Measurements from ENCODE around the gene ASB4.
"Not testable (repeated sequence)": the region's sequence is repeated elsewhere in the genome, so short reads cannot be mapped to it uniquely, and the experiment has no call there.

The ASB4 gene

DNA sequence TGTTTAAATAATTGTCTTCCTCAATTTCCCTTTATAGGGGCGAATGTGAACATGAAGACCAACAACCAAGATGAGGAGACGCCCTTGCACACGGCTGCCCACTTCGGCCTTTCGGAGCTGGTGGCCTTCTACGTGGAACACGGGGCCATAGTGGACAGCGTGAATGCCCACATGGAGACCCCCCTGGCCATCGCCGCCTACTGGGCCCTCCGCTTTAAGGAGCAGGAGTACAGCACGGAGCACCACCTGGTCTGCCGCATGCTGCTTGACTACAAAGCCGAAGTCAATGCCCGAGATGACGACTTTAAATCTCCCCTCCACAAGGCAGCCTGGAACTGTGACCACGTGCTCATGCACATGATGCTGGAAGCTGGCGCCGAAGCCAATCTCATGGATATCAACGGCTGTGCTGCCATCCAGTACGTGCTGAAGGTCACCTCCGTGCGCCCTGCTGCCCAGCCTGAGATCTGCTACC is 42.1 kb downstream of the ASB4 start:
- DNase-seq: no peak

DNA sequence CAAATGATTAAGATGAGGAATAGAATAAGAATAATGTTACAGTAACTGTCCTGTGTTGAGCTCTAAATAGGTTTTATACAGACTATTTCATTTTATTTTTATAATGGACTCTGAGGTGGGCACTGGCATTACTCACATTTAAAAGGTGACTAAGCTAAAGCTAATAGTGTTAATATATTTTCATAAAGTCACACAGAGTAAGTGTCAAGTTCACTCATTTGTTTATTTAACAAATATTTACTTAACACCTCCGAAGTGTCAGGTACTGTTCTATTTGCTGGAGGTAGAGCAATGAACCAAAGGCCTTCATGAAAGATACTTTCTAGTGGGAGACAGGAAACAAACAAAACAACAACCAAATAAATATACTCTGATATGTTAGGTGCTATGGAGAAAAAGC is 44.0 kb downstream of the ASB4 start:
- no peak for DNase-seq

DNA sequence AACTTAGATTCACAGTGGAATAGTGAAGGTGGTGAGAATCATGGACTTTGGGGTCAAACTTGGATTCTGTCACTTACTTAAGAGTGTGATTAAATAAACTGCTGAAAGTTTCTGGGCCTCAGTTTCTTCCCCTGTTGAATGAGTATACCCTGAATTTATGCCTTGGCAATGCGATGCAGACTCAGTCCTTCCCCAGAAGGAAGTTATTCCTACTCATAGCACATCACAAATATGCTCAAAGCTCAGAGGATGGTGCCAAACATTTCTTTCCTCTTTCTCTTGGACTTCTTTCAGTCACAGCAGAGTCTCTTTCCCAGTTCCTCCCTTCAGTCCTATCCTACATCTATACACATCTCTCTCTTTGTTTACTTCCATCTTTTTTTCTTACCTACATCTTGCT is 45.1 kb downstream of the ASB4 start:
- no peak for DNase-seq

DNA sequence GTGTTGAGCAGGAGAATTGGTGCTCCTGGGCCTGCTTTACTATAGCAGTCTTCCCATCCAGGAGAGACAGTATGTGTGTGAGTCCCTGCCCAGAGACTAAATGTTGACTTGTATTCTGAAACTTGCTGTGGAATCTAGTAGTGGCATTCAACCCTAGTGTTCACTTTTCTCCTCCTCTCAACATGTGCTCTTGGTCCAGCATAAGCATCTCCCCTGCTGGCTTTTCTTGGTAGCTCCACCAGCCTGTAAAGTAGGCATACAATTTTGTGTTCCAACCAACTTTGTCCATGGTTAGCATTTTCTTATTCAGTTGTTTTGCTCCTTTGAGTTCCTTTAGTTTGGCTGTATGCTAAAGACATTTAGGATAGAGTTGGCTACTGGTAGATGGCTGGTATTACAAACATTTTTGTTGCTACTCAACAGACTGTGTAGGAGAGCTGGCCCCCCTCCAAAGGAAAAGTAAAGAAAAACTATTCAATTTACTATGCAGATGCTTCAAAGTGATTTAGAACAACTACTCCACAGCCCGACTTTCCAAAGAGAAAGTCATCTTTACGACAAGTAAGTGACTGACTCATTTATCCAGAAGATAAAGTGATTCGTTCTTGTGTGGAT is 46.0 kb downstream of the ASB4 start:
- DNase-seq: no peak

DNA sequence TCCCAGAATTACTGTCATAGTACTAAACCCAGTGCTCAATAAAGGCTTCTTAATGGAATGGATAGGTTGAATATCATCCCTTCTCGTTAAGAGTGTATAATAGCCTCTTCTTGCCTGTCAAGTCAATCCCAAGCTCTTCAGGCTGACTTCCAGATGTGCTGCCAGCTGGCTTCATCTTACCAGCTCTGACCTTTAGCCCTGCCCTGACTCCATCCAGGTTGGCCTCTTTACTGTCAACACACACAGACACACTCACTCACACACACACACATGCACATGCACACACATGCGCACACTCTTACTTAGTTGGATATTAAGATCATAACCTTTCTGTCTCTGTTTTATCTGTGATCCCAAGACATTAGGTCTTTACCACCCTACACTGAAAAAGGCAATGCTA is 49.1 kb downstream of the ASB4 start:
- DNase-seq: no peak

DNA sequence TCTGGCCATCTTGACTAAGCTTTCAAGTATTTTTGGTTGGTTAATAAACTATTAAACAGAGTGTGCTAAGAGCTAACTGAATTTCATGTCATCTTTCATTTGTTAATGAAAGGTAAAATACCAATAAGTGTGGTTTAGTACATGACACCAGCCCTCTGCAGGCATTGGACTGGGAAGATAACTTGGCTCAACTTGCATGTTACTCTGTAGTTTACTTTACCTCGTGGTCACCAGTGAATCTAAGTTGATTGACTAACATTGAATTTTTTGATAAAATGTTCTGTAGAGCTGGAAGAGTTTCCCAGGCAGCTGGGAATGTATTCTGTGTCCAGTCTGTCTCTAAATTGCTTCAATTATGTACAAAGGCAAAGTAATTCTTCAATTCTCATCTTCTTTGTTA is 49.9 kb downstream of the ASB4 start:
- no peak for DNase-seq

DNA sequence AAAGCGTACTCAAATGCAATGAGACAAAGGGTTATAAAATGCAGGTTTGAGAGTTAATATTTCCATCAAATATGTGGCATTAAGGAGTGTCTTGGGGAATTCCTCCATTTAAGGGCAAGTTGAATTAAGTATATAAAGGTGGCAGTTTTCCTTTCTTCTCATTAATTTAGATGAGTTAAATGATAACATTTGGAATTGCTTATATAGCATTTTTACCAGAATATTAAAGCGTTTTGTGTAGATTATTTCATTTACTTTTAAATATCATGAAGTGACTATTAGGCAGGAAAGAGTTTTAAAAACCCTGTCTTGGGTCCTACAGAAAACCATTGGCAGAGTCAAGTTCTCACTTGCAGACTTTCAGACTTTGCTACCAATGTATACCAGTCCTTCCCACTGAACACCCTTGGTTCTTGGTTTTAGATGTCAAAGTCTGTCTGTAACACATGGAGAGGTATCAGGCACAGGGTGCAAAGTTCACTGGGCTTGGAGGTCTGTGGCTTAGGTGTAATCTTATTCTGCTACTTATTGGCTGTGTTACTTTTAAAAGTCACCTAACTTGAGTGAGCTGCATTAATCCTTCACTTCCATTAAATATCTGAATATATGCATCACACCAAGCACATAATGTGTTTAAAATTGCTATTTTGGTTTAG is 51.0 kb downstream of the ASB4 start:
- DNase-seq: no peak

DNA sequence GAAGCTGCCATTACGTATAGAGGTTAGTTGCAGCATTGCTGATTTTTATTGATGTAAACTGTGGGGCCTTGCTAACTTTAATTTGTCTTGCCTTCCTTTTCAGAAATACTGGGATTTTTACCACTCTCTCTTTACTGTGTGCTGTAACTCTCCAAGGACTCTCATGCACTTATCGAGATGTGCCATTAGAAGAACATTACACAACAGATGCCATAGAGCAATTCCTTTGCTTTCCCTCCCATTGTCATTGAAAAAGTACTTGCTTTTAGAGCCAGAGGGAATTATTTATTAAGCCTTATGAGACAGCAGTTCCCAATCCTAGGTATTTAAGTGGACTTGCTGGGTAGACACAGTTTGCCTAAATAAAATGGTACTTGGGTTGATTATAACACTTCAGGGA is 51.7 kb downstream of the ASB4 start:
- DNase-seq: no peak

DNA sequence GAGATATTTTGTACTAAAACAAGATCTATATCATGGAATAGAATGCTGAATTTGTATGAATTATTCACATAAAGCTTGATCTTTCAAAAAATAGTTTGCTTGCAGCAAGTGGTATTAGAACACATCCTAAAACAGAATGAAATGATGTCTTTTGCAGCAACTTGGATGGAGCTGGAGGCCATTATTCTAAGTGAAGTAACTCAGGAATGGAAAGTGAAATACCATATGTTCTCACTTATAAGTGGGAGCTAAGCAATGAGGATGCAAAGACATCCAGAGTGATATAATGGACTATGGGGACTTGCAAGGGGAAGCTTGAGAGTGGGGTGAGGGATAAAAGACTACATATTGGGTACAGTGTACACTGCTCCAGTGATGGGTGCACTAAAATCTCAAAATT is 53.7 kb downstream of the ASB4 start:
- DNase-seq: no peak

DNA sequence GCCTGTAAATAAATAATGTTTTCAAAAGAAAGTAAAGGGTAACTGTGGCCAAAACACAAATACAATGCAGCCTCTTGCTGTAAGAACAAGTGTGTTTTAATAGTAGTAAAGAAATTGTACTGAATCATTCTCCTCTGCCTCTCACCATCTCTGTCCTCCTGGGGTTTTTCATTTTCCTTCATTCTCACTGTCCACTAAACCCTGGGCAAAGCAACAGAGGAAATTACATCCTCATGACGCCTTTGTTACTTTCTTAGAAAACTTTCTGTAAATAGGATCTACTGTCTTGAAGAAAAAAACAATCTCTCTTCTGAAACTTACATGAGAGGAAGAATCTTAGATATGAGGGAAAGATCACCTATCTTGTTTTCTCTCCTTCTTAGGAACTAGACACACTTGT is 54.6 kb downstream of the ASB4 start:
- DNase-seq: no peak

DNA sequence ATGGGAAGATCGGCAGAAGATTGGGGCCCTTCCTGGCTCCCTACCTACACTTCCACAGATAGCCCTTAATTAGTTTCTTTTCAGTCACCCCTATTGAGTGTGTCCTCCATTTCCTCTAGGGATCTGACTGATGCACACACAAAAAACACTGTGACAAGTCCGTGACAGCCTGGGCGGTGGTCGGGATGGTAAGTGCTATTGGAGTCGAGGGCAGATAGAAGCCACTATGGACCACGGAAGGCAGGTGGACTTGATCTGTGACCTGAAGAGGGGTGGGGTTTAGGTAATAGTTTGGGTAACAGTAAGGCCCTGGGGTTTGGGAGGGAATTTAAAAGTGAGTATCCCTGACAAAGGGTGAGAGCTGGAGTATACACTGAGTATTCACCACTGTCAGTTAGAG is 57.6 kb downstream of the ASB4 start:
- DNase-seq: no peak

DNA sequence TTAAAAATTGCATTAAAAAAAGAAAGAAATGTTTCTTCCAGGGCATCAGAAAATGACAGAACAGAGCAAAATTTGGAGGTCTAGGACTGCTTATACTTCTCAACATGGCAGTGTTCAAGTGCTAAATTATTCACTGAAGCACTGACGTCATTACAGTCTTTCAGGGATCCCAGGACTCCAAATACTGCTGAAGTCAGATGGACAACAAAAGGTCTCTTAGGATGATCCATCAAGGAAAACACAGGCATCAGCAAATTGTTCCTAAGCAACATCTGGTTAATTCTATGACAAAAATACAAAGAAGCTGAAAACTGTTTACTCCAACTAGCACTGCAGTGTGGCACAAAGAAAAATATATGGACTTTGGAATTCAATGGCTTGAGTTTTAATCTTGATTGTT is 58.4 kb downstream of the ASB4 start:
- no peak for DNase-seq

DNA sequence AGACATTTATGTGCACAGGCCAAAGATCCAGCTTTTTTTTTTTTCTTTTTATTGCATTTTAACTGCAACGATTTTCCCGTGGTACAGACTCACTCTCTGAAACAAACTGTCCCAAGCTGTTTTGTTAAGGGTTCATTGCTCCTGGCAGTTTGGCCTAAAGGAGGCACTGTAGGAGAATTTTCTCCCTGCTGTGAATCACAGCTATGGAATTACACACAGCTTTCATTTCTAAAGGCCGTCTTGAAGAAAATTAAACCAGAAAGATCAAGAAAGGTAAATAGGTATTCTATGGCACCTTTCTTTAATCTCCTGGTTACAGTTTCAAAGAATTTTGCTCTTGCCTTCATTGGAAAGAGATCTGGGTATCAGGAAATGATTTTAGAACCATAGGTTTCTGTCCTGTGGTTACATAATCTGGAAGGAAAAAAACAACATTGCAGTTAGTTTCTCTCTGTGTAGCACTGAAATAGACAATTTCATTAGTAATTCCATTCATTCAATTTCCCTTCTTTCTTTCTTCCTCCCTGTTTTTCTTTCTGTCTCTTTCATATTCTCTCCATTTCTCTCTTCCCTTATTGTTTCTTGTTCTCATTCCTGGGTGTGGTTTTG is 59.4 kb downstream of the ASB4 start:
- no peak for DNase-seq

DNA sequence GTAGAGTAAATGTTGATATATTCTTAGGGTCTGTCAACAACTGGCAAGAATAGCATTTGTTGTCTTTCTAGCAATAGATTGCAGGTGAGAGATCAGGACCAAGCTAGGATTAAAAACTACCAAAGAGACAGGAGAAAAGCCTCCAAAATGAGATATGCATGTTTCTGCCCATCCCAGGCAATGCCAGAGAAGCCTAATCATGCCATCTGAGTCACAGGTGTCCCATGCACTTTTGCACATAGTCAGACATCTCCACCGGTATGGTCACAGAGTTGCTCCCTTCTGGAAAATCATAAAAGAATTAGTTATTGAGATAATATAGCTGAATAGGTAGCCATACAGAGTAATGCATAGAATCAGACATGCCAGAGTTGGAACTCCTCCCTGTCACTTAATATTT is 59.9 kb downstream of the ASB4 start:
- no peak for DNase-seq

DNA sequence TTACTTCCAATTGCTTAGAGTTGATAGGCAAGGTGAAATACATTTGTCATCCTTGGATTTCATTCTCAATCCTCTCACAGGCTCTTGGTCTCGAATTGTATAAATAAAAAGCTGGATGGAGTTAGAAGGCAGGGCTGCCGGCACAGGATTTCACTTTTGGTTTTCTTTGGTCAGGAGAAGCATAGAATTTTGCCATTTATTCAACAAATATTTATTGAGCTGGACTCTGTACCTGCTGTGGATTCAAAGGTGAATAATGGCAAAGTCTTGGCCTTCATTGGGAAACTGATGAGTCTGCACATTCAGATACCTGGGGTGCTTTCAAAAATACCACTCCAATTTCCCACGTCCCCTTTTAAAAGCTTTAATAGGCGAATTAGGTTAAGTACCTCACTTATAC is 60.9 kb downstream of the ASB4 start:
- no peak for DNase-seq

DNA sequence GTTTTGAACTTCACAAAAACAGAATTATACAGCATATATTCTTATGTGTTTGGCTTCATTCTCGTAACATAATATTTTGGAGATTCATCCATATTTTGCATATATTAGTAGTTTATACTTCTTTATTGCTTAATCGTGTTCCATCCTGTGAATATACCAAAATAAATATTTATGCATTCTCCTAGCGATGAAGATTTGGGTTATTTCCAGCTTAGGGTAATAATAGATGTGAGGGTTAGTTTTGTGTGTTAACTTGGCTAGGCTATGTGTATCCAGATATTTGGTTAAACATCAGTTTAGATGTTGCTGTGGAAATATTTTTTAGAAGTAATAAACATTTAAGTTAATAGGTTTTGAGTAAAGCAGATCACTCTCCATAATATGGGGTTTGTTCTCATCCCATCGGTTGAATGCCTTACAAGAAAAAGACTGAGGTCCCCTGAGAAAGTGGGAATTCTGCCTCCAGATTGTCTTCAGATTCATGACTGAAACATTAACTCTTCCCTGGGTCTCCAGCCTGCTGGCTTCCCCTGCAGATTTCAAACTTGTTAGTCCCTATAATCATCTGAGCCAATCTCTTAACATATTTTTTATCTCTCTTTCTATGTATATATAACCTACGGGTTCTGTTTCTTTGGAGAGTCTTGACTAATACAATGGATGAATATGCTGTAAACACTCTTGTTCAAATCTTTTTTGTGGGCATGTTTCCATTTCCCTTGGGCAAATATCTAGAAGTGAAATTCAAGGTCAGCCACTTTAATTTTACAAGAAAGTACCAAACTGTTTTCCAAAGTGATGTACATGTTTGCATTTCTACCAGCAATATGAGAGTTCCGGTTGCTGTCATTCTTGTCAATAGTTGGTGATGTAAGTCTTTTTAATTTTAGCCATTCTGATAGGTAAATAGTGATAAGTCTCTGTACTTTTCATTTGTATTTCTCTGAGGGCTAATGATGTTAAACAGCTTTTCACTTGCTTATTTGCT is 61.9 kb downstream of the ASB4 start:
- DNase-seq: no peak

DNA sequence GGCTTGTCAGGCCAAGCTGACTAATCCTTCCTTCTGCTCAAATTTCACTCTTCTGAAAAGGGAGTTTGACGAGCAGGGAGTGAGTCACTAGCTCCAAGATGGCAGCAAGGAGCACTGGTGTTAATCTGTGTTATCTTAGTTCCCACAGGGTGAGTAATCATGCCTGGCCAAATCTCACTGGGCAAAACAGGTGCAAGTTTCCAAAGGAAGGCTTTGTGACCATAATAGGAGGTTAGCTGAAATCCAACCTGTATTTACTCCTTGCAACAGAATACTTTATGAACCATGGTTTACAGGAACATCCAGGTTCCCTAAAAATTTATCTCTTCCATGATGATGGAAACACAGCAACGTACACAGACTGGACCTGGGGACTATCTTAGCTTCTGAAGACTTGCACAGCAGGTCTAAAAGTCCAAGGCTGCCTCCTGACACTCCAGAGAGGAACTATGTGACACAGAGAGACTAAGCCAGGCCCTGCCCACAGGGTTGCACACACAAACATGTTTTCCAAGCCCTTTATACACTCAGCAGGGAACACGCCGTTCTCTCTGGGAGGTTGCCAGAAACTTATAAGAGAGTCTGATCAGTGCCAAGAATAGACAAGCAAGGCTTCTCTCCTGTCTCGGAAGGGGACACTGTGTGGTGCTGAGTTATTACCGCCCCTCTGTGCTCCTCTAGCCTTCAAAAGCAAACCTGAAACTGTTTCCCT is 64.2 kb downstream of the ASB4 start:
- no peak for DNase-seq

DNA sequence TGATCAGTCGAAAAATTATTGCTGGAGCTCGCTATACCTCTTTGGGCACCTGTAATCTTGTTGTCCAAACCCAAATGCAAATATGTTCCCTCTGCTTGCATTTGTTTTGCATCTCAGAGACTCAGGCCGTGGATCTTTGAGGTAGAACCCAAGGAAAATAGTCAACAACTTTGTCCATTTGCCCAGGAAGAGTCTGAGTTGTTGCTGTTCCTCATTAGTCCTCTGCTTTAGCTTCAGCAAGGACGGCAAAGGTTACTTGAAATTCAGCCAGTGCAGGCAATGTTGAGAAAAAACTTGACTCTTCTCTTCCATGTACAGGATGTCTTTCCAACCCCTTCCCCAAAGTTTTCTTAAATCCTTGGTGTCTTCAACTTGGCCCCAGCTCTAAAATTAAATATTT is 64.8 kb downstream of the ASB4 start:
- no peak for DNase-seq

DNA sequence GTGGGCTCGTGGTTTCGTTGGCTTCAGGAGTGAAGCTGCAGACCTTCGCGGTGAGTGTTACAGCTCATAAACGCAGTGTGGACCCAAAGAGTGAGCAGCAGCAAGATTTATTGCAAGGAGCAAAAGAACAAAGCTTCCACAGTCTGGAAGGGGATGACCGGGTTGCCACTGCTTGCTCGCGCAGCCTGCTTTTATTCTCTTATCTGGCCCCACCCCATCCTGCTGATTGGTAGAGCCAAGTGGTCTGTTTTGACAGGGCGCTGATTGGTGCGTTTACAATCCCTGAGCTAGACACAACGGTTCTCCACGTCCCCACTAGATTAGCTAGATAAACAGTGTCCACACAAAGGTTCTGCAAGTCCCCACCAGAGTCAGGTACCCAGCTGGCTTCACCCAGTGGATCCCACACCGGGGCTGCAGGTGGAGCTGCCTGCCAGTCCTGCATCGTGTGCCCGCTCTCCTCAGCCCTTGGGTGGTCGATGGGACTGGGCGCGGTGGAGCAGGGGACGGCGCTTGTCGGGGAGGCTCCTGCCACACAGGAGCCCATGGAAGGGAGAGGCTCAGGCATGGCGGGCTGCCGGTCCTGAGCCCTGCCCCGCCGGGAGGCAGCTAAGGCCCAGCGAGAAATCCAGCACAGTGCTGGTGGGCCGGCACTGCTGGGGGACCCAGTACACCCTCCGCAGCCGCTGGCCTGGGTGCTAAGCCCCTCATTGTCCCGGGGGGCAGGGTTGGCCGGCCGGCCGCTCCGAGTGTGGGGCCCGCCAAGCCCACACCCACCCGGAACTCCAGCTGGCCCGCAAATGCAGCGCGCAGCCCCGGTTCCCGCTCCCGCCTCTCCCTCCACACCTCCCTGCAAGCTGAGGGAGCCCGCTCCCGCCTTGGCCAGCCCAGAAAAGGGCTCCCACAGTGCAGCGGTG is 66.5 kb downstream of the ASB4 start:
- DNase-seq: not testable (repeated sequence)

DNA sequence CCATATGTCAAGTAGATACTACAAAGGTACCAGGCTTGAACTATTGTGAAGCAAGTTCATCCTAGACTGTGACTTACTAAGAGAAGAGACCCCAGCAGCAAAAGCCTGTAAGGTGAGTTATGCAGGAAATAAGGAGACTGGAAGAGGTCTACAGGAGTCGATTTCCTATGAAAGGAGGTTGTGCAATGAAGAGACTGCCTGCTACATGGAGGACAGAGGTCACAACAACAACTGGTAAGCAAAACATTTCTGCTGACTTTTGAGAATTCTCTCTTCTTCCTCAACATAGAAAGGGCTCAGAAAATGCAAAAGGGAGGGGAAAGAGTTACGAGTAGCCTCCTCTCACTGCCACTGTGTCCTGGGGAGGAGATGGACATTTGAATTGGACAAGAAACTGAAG is 68.2 kb downstream of the ASB4 start:
- no peak for DNase-seq

DNA sequence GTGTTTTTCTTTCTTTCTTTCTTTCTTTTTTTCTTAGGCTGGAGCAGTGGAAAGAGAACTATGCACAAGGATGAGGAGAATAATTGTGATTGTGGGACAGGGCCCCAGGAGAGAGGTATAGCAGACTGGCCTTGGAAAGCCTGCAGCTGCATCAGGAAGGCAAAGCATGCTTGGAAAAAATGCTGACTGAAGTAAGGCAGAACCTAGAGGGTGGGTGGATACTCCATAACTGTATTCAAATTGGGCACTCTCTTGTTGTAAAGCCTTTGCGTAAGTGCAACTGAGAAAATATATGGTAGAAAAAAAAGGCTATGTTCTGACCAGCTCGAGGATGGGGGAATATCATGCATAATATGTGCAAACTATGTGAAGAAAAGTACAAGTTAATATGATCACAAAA is 71.0 kb downstream of the ASB4 start:
- DNase-seq: no peak

DNA sequence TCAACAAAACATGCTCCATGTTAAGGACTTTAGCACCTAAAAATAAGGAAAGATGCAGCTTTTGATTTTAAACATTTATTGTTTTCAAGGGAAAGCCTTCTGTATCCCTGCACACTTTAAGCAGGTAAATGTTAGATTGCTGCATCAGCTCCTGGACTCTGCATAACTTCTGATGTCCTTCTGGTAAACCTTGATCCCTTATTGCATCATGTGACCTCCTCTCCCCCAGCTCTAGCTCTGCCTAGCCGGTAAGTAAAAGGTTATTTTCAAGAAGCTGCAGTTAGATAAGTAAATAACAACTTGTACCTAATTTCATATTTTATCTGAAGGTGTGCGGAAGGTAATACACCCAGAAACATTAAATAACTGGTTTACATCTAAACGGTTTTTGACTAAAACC is 73.1 kb downstream of the ASB4 start:
- no peak for DNase-seq
